ENCODE measurements around the gene RIPOR2. TPM values are rescaled to one million over a fixed set of nuclear protein-coding genes. Genes with fewer than 3 reads are reported as not detected.

The RIPOR2 gene
- total and polyA plus RNA-seq, 10 of the 15 experiments (the other 5 are each of a cell fraction or from before 2014, with no cell fraction given): 22.2 to 48.2 (median 34.7) TPM

- TF ChIP-seq ELK1 (IDR thresholded peaks at IDR 0.05; ENCODE audit: low read depth, low read length) (no peak), REST (IDR thresholded peaks at IDR 0.05; ENCODE audit: low read depth, low read length) (no peak), MAX (IDR thresholded peaks at IDR 0.05; ENCODE audit: low read depth, low read length) (no peak), EED (IDR thresholded peaks at IDR 0.05; ENCODE audit: low read depth) (no peak), CTCF (IDR thresholded peaks at IDR 0.05 in 2 of 3, conservative IDR thresholded peaks at IDR 0.05 in 1 of 3; ENCODE audit: control insufficient read depth in 2 of 3, extremely low read depth in 1 of 3, insufficient read depth in 1 of 3, low read depth in 3 of 3, low read length in 3 of 3) (no peak), GABPA (IDR thresholded peaks at IDR 0.05; ENCODE audit: low read depth) (no peak), ZSCAN29 (IDR thresholded peaks at IDR 0.05) (no peak)
Observed at GRCh38 chr6:24799541-24799915, 136.2 kb downstream of the RIPOR2 start (continued).
